NT2/D1 (cell line): ENCODE measurements around the gene NOM1.

Source experiments
- SUZ12 ChIP-seq: IDR thresholded peaks from 2 replicates; pipeline ENCODE4 v1.6.1; 2011; ENCODE audit not compliant: insufficient read length, insufficient read depth; ENCODE audit errors: extremely low read depth
- YY1 ChIP-seq: IDR thresholded peaks from 2 replicates; pipeline ENCODE4 v1.6.1; 2011; ENCODE audit not compliant: insufficient read length, insufficient read depth

DNA sequence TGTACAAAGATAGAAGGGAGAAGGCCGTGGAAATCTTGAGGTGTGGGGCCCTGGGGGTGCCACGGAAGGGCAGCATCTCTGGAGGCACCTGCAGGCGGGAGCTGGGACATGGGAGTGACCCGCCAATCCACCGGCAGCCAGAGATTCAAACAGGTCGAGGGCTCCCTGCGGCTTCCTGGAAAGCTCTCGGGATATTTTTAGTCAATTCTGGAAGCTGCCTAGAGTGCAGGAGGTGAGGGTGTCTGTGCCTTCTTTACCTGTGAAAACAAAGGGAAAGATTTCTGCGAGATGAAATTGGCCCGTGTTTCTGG, 44.4 kb downstream of the NOM1 start:
- TF ChIP-seq YY1: no peak
- no peak for TF ChIP-seq SUZ12
